ENCODE data around the gene USP28.

USP28 gene

DNA sequence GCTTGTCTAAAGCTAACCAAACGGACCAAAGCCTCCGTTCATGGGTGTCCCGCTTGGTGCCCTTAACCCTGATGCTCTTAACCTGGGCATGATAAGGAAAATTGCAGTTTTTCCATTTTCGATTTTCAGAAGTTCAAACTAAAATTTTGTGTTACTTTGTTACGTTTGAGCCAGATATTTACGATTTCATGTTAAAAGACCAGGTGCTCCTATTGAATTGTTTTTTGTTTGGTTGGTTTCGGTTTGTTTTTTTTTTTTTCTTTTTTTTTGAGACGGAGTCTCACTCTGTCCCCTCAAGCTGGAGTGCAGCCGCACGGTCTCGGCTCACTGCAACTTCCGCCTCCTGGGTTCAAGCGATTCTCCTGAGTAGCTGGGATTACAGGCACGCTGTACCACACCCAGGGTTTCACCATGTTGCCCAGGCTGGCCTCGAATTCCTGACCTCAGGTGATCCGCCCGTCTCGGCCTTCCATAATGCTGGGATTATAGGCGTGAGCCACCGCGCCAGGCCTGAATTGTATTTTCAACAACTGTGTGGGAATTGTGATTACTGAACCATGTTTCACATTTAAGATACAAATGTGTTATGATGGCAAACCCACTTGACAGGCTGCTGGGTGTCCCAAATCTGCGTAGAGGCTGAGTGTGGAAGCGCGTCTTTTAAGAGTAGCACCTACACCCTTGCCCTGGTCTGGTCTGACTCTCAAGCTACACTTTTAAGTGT lies 864 bp upstream of the USP28 start:
- no peak for DNase-seq

DNA sequence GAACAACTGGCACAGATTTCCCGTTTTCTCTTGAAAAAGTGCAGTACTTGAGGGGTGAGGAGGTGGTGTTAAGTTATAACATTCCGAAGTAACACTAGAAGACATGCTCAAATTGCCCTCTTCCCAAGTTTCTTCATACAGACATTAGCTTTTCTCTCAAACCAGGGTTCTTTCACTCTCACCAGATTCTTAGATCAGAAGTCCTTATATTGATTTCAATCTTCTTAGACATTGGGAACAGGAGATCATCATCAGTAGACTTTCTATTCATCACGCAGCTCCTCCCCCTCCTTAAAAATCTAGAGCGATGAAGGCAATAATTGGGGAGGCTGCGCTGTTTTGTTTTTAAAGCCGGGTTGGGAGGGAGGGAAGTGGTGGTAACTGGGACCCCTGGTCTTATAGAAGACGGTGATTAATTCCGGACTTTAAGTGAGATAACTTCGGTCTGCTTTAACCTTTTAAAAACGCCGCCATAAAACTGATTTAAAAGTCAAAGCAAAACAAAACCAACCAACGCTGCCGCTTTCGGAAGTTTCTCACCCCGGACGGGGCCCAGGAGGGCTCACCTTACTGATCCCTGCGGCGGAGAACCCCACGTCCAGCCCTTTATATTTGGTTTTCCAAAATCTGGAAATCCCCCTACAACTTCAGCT lies 665 bp downstream of the USP28 start:
- no peak for DNase-seq

DNA sequence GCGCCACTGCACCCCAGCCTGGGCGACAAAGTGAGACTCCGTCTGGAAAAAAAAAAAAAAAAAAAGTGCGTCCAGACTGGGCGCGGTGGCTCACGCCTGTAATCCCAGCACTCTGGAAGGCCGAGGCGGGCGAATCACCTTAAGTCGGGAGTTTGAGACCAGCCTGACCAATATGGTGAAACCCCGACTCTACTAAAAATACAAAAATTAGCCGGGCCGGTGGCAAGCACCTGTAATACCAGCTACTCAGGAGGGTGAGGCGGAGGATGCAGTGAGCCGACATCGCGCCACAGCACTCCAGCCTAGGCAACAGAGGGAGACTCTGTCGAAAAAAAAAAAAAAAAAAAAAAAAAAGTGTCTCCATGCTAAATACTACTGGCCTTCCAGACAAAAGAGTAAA lies 1.3 kb downstream of the USP28 start:
- DNase-seq: no peak

GRCh38 chr11:113873236-113873626 lies 2.1 kb downstream of the USP28 start:
- DNase-seq: no peak

GRCh38 chr11:113871336-113871735 lies 4.0 kb downstream of the USP28 start:
- no peak for DNase-seq

- no peak for DNase-seq
These were observed 7.4 kb downstream of the USP28 start for GRCh38 chr11:113867843-113868503.

- no peak for DNase-seq
These were observed 9.5 kb downstream of the USP28 start for GRCh38 chr11:113865873-113866272.

DNA sequence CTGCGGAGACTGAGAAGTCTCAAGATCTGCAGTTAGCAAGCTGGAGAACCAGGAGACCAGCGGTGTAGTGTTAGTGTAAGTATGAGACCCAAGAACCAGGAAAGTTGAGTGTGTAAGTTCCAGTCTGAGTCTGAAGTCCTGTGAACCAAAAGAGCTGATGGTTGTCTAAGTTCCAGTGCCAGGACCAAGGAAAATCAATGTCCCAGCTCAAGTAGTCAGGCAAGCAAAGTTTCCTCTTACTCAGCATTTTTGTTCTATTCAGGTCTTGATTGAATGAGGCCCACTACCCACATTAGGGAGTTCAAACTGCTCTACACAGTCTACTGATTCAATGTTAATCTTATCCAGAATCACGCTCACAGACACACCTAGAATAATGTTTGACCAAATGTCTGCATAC lies 11.0 kb downstream of the USP28 start:
- no peak for DNase-seq

- no peak for DNase-seq
These were observed 12.9 kb downstream of the USP28 start for GRCh38 chr11:113862435-113862834.

GRCh38 chr11:113859665-113860064 lies 15.7 kb downstream of the USP28 start:
- DNase-seq: no peak

DNA sequence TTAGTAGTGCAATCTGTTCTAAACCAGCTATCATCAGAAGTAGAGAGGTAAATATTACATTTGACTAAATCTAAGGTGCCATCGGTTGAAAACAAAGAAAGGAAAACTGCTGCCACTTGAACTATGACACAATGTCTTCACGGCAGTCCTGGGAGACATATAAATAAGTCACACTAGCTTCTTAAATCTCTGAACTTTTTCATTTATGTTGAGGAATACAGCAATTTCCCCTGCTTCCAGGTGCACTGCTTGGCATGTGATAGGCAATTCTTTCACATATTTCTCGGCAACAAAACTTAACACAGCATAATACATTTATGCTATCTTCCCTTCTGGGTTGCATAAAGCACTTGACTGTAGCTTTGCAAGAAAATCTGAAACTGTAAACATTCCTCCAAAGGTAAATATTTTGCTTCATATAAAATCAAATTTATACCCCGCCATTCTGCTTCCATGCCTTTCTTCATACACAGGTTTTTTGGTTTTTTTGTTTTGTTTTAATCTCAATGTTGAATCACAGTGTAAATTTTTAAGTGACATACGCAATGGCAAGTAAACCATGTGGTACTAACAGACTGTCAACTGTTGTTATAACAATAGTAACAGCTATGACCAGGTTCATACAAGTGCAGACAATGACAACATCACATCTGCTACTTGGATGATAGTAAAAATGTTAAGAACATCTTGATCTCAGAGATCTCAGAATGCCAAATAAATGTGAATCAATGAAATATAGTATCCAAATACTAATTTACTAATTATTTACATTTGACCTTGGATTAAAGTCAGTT lies 18.2 kb downstream of the USP28 start:
- no peak for DNase-seq

DNA sequence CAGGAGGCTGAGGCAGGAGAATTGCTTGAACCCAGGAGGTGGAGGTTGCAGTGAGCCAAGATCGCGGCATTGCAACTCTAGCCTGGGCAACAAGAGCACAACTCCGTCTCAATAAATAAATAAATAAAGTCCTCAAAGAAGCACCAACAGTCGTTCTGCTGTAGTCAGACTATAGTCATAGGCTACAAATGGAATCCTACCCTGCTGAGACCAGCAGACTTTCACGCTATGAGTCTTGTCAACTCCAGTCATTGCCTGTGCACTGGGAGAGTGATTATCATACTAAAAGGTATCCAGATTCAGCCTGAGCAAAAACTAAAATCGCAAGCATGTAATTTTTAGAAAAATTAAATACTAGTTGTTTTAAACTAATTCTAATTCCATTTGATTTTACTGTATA lies 19.6 kb downstream of the USP28 start:
- no peak for DNase-seq

DNA sequence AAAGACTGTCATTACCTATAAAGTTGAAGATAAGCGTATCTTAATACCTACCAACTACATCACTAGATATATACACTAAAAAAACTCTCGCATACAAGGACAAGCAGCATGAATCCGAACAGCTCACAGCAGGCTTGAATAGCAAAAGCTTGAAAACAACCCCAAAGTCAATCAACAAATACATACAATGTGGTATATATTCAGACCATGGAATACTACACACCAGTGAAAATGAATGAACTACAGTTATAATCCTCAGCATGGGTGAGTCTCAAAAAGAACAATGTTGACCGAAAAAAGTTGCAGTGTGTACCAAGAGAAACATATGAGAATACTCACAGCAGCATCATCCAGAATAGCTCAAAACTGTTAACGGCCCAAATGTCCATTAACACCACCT lies 25.2 kb downstream of the USP28 start:
- no peak for DNase-seq

DNA sequence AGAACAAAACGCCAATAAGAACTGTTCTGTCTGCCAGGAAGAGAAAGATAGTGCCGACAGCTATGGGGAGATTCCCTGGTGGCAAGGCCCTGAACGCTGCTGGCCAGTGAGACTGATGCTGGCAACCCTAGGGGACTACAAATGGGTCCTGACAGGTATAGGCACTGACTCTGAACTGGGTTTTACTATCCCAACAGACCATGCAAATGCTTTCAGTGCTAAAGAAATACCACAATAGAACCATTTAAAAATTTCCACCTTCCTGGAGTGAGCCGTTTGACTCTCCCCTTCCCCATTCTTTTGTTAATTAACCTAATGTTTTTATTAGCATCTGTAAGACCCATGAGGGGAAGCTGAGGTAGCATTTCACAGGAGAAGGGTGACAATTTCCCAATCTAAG lies 25.7 kb downstream of the USP28 start:
- DNase-seq: no peak

DNA sequence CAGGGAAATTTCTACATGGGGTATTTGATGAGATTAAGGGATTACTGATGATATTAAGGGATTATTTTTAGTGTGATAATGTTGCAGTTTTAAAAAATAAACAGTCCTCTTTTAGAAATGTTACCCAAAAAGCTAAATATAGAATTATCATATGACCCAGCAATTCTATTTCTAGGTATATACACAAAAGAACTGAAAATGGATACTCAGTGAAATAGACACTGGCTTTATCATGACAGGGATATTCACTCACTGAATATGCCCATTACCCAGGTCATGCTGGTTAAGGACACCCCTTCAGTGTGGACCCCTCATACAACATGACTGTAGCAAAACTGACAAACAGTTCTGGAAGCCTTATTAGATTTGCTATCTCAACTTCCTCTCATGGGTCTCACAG lies 27.8 kb downstream of the USP28 start:
- DNase-seq: no peak

DNA sequence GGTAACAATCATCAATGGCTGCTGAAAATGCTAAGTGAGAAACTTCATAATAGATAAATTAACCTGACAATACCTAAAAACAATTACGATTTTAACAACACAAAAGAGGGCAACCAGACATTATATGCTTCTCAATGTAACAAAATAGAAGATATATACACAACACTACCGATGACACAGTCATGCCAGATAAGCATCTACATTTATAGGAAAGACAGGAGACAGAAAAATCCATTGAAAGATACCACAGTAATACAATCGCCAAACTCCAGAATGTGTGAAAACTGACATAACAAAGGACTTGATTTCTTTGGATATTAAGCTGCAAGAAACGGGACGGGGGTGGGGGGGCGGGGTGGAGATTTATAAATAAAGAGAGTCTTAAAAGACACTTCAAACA lies 28.3 kb downstream of the USP28 start:
- no peak for DNase-seq

GRCh38 chr11:113841691-113842090 lies 33.7 kb downstream of the USP28 start:
- no peak for DNase-seq

- DNase-seq: no peak
These were observed 34.3 kb downstream of the USP28 start for GRCh38 chr11:113840932-113841664.

DNA sequence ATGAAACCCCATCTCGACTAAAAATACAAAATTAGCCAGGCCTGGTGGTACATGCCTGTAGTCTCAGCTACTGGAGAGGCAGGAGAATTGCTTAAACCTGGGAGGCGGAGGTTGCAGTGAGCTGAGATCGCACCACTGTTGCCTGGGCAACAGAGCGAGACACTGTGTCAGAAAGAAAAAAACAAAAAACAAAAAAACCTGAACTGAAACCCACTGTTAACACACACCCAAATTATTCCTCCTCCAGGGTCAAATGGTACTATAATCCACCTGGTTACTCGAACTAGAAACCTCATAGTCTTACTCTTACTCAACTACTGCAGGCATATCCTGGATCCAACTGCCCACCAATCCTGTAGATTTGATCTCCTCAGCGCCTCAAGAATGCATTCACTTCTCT lies 35.5 kb downstream of the USP28 start:
- DNase-seq: no peak

DNA sequence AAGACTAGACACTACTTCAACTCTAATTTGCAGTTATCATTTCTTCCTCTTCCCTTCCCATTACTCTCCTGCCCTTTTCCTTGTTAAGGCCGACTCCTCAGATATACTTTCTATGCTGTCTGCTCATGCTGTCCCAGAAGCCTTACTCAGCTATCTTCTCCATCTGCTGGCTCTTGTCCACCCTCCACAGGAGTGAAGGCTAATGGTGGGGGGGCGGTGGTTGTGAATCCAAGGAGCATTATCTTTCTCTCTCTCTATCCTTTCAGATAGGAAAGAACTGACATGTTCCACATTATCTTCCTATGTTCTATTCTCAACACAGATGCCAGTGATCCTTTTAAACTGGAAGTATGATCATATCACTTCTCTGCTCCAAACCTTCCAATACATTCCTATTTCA lies 37.4 kb downstream of the USP28 start:
- DNase-seq: no peak

- no peak for DNase-seq
These were observed 40.1 kb downstream of the USP28 start for GRCh38 chr11:113835306-113835705.

GRCh38 chr11:113833151-113833550 lies 42.2 kb downstream of the USP28 start:
- DNase-seq: no peak

DNA sequence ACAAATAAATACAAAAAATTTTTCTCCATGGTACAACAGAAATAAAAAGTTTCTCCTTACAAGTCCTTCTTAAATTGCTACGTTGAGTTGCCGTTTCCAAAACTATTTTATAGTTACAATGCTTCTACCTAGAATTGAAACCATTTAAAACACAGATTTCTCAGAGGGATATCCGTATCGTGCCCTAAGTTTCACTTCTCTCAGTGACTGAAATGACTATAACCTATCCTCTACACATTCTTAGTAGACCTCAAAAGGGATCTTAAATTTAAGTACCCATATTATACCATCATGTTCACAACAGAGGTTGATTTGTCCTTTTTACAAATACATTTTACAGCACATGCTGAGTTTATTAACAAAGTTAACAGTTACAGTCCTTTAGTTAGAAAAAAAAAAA lies 44.1 kb downstream of the USP28 start:
- DNase-seq: no peak

All from COR-L47 (cell line).